Astrocyte of the spinal cord (primary cell): Measurements from ENCODE around the gene ENPP7.
A peak's percentile ranks its signal among the peaks of the same experiment; 100 is the strongest.

Source experiments
- DNase-seq: peaks from one replicate; pipeline ENCODE4 v3.0.0; 2011; ENCODE audit warnings: low read depth, low spot score
- H3K4me3 ChIP-seq: 2 replicates; pipeline ENCODE4 v1.5.1; 2011; ENCODE audit warnings: low read depth, mild to moderate bottlenecking, low read length, moderate library complexity
- in situ Hi-C: cut with HindIII; loops from 2 replicates; pipeline ENCODE4 v1.10.0; 2017; ENCODE audit warnings: low sequenced_read_pairs
- TF ChIP-seq, protein P1 (sequence below): IDR thresholded peaks from 2 replicates; pipeline ENCODE4 v1.5.1; 2012; ENCODE audit warnings: low read depth, mild to moderate bottlenecking, low read length, inconsistent platforms

ENPP7 gene

DNA sequence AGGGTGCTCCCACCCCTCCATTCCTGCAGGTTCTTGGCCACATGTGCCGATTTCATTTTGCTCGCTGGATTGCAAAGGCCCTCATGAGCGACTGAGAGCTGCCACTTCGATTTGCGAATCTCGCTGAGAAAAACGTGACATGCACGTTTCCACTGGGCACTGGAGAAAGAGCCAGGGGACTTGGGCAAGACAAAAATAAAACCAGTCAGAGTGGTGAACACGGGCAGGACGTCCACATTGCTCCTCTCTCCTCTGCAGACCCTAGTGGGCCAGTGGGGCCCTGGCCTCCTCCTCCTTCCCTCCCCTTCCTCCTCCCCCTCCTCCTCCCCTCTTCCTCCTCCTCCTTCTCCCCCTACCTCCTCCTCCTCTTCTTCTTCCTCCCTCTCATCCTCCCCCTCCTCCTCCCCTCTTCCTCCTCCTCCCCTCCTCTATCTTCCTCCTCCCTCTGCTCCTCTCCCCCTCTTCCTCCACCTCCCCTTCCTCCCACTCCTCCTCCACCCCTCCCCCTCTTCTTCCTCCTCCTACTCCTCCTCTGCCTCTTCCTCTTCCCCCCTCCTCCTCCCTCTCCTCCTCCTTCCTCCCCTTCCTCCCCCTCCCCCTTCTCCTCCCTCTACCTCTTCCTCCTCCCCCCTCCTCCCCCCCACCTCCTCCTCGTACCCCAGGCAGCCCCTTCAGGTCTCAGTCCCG is 28.1 kb upstream of the ENPP7 start:
- DNase-seq: no peak
- in situ Hi-C loops: no loop called here
- no peak overlapping the region for H3K4me3 ChIP-seq
- TF ChIP-seq, protein P1, sequence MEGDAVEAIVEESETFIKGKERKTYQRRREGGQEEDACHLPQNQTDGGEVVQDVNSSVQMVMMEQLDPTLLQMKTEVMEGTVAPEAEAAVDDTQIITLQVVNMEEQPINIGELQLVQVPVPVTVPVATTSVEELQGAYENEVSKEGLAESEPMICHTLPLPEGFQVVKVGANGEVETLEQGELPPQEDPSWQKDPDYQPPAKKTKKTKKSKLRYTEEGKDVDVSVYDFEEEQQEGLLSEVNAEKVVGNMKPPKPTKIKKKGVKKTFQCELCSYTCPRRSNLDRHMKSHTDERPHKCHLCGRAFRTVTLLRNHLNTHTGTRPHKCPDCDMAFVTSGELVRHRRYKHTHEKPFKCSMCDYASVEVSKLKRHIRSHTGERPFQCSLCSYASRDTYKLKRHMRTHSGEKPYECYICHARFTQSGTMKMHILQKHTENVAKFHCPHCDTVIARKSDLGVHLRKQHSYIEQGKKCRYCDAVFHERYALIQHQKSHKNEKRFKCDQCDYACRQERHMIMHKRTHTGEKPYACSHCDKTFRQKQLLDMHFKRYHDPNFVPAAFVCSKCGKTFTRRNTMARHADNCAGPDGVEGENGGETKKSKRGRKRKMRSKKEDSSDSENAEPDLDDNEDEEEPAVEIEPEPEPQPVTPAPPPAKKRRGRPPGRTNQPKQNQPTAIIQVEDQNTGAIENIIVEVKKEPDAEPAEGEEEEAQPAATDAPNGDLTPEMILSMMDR: no peak

DNA sequence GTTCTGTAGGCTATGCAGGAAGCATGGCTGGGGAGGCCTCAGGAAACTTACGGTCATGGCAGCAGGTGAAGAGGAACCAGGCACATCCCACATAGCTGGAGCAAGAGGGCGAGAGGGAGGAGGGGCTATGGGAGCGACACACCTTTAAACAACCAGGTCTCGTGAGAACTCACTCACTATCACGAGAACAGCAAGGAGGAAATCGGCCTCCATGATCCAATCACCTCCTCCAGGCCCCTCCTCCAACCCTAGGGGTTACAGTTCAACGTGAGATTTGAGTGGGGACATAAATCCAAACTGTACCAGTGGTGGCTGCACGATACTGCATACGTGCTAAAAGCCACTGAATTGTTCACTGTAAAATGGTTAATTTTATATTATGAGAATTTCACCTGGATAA is 26.1 kb upstream of the ENPP7 start:
- no peak overlapping the region for H3K4me3 ChIP-seq
- no peak for DNase-seq
- in situ Hi-C loops: no loop called here
- TF ChIP-seq, protein P1: no peak

DNA sequence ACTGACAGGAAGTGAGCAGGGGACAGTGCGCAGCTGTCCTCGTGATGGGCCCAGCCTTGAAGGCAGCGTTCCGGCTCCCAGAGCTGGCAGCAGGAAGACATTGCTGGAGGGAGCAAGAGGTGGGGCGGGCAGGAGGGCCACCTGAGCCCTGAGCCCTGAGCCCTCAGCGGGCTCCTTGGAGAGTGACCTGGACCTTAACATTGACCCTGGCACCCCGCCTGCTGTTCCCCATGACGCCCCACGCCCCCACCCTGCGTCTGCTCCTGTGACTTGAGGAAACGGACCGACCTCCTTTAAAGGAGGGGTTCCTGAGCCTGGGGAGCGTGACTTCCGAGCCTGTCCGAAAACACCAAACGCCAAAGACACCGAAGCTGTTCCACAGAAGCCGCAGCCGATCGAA is 25.1 kb upstream of the ENPP7 start:
- no peak for DNase-seq
- in situ Hi-C loops: no loop called here
- no peak overlapping the region for H3K4me3 ChIP-seq
- TF ChIP-seq, protein P1: no peak

DNA sequence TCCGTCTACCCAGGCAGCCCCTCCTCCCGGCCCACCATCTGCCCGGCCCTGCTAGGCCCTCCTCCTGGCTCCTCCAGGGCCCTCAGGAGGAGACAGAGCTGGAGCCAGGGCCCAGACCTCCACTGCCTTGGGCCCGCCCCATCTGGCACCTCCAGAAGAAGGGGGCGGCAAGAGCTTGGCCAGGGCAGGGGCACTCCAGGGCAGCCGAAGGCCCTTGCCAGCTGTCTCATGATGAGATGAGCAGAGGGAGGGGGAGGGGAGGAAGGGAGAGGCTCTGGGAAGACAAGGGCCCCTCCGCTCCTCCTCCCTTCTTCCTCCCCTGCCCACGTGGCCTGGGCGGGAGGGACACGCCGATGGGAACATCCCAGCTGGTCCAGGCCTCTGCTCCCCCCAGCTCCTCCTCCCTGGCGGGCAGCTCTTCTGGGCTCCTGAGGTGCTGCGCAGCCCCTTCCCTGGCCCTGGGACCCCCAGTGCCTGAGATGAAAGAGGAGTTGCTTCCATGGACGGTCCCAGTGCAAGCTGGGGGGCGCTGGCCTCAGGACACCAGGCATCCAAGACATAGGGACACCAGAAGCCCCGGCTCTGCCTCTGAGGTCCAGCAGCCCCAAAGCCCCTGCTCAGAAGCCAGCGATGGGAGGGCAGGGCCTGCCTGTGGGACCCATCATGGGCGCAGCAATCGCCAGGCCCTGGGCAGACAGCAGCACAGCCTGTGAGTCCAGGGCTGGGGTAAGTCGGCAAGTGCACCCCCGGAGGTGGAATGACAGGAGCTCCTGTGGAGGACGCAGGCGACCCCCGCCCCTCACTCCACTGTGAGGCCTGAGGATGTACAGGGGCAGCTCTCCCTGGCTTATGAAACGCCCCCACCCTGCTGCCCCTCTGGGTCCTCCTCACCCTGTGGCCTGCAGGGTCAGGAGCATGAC is 23.6 kb upstream of the ENPP7 start:
- no peak overlapping the region for H3K4me3 ChIP-seq
- TF ChIP-seq, protein P1: no peak
- DNase-seq: no peak
- in situ Hi-C loops: no loop called here

DNA sequence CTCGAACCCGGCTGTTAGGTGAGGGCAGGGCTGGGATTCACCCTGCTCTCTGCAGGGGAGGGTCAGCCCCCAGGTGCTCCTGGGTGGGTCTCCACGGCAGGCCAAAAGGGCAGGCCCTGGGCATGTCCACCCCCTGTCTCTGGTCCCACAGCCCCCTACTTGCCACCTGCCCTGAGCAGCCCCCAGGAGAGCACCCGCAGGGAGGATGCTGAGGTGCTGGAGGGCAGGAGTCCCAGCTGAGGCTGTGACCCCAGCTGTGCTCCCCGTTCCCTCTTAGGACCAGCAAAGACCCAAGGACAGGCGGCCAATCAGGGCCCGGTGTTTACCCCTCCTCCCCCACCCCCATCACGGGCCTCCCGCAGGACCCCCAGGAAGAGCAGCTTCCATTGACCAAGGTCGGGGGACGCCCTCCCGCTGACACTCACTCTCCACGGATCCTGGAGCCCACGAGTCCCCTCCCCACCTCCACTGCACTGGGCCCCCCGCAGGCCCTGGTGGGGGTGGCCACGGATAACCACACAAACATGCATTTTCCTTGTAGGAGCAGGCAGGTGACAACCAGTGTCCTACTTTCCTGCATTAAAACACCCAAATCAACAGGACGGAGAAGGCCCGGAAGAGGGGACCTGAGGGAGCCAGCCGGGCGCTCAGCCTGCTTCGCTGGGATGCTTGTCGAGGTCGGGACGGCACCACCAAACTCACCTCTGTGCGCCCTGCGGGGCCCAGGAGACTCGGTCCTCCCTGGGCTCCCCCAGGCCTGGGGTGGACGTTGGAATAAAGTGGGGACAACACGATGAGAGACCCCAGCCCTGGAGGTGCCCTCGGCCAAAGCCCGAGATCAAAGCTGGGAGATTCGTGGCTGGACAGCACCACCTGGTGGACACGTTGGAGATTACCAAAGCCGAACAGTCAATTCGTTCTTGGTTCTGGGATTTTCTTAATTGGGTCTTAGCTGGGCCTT is 22.5 kb upstream of the ENPP7 start:
- peak; percentile 30 for DNase-seq
- in situ Hi-C loops: no loop called here
- TF ChIP-seq, protein P1: peak; percentile 76
- H3K4me3 ChIP-seq: no peak overlapping the region

DNA sequence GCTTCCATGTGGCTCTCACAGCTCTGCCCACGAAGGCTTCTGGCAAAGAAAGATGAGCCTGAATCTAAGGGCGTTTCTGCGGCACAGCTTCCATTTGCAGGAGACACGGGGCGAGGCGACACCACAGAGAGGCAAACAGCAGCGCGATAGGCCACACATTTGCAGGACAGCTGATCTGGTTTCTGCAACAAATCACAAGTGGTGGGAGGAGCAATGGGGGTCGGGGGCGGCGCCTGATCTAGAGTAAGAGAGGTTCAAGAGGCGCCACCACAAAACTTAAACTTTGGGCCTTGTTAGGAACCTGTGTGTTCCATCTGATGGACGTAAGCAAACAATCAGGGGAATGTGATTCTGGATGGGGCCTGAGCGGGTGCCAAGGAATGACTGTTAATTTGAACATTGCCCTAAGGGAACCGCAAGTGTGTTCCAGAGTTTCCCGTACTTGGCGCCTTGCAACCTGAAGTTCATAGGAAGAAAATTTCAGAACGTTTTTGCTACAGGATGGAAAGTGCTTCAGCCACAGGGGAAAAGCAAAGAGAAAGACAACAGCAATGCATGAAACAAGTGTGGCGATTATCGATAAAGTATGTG is 18.9 kb upstream of the ENPP7 start:
- no peak for DNase-seq
- TF ChIP-seq, protein P1: no peak
- in situ Hi-C loops: no loop called here

More for the DNA sequence above, 18.9 kb upstream of the ENPP7 start:
- H3K4me3 ChIP-seq: no peak overlapping the region
